ENCODE data around the gene PACSIN3.

DNA sequence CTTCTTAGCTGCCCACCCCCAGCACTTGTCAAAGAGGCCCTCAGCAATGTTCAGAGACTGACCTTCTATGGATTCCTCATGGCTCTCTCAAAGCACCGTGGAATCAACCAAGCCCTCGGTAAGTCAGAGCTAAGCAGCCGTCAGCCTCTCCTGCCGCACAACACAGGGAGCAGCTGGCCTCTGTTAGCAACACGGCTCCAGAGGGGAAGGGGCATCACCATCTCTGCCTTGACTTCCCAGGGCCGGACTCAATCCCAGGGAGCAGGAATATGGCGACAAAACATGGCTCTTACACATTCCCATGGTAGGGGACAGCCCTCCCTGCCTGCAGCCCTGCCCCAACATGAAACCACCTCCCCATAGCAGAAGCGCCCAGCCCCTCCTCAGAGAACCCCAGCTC lies 28.4 kb downstream of the PACSIN3 start:
- TF ChIP-seq, protein P1, sequence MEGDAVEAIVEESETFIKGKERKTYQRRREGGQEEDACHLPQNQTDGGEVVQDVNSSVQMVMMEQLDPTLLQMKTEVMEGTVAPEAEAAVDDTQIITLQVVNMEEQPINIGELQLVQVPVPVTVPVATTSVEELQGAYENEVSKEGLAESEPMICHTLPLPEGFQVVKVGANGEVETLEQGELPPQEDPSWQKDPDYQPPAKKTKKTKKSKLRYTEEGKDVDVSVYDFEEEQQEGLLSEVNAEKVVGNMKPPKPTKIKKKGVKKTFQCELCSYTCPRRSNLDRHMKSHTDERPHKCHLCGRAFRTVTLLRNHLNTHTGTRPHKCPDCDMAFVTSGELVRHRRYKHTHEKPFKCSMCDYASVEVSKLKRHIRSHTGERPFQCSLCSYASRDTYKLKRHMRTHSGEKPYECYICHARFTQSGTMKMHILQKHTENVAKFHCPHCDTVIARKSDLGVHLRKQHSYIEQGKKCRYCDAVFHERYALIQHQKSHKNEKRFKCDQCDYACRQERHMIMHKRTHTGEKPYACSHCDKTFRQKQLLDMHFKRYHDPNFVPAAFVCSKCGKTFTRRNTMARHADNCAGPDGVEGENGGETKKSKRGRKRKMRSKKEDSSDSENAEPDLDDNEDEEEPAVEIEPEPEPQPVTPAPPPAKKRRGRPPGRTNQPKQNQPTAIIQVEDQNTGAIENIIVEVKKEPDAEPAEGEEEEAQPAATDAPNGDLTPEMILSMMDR (conservative IDR thresholded peaks at IDR 0.05), result no peak
- TF ChIP-seq ZFX (IDR thresholded peaks at IDR 0.05), result no peak
